ENCODE data around the gene COMT. TPM values are rescaled to one million over a fixed set of nuclear protein-coding genes. Genes with fewer than 3 reads are reported as not detected.
"Not testable (repeated sequence)": the region's sequence is repeated elsewhere in the genome, so short reads cannot be mapped to it uniquely, and the experiment has no call there.

Gene COMT
- total and polyA plus RNA-seq, 2 of the 4 experiments (the other 2 are of a cell fraction) = 202 to 347 TPM

GRCh38 chr22:19926028-19926427 is 15.5 kb upstream of the COMT start:
- H2AK5ac ChIP-seq (ENCODE audit: low read depth, low read length); intact Hi-C loops (cut with micrococcal nuclease); H4K5ac ChIP-seq (ENCODE audit: low read depth, low read length); H3K9me3 ChIP-seq (ENCODE audit: control insufficient read depth, insufficient read depth, low read length); H3K23ac ChIP-seq (ENCODE audit: low read depth, low read length); H2AK9ac ChIP-seq (replicated peaks; ENCODE audit: low read depth, low read length, poor library complexity); H3K36me3 ChIP-seq (ENCODE audit: control insufficient read depth, insufficient read depth, low read length); POLR2A ChIA-PET (ENCODE audit: unreplicated experiment); H3K18ac ChIP-seq (ENCODE audit: low read depth, low read length); H2BK120ac ChIP-seq (ENCODE audit: low read depth, low read length); BruUV-seq (replicated peaks); H4K20me1 ChIP-seq (ENCODE audit: insufficient read depth, low read length); ATAC-seq (ENCODE audit: low read depth); H3K4me2 ChIP-seq (ENCODE audit: low read depth, low read length); in situ Hi-C loops (cut with MboI; ENCODE audit: low sequenced_read_pairs); dilution Hi-C loops (cut with HindIII; ENCODE audit: low sequenced_read_pairs, unreplicated experiment); H3K9ac ChIP-seq (ENCODE audit: low read depth, low read length); H4K8ac ChIP-seq (ENCODE audit: low read depth in 2 of 2, low read length in 2 of 2); H3K27ac ChIP-seq (ENCODE audit: insufficient read depth, low read length); H2BK20ac ChIP-seq (ENCODE audit: low read depth, low read length); H3K4ac ChIP-seq (ENCODE audit: low read depth, low read length); H3K14ac ChIP-seq (replicated peaks; ENCODE audit: low read depth, low read length); H4K91ac ChIP-seq (ENCODE audit: insufficient read depth, low read depth, low read length); H2BK15ac ChIP-seq (ENCODE audit: low read depth, low read length); H2AFZ ChIP-seq (replicated peaks; ENCODE audit: low read length, poor library complexity); H3K27me3 ChIP-seq (ENCODE audit: control insufficient read depth, insufficient read depth, low read length); CTCF ChIA-PET; H3K4me3 ChIP-seq (ENCODE audit: insufficient read depth, low read depth, low read length); H3K4me1 ChIP-seq (ENCODE audit: control insufficient read depth, insufficient read depth, low read length); H2BK5ac ChIP-seq (ENCODE audit: low read depth, low read length, poor library complexity, severe bottlenecking); H3K56ac ChIP-seq (ENCODE audit: extremely low read depth, insufficient read depth, low read length); DNase-seq: not testable (repeated sequence)
- Histone ChIP-seq H3K9me1 (ENCODE audit: insufficient read depth, low read length) (peaks cover 14% of the 10 kb centered on the region), H3K79me1 (ENCODE audit: low read depth in 1 of 2, low read length in 2 of 2) (peaks cover 13 to 14% of the 10 kb centered on the region in 2 experiments; a peak in 3 of 4 replicates)
- WGBS, 2 experiments (ENCODE audit: extremely low coverage in 2 of 2, insufficient read length in 1 of 2) = 95% methylated on average over 4 of the region's 11 CpGs; no CpG with 5 or more reads in 1 of the 2 experiments
